ENCODE measurements around the gene PRKAG2. TPM values are rescaled to one million over a fixed set of nuclear protein-coding genes. Genes with fewer than 3 reads are reported as not detected.

PRKAG2 gene
- total RNA-seq, 1 donor from 2014 or later = 130 TPM

DNA sequence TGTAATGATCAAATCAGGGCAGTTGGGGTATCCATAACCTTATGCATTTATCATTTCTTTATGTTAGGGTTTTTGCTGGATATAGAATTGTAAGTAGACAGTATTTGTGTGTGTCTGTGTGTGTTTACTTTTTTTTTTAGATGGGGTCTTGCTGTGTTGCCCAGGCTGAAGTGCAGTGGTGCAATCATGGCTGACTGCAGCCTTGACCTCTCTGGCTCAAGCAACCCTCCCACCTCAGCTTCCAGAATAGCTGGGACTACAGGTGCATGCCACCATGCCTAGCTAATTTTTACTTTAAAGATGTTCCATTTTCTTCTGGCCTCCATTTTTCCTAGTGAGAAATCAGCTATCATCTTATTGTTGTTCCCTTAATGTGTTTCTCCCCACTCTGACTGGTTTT lies 347.1 kb downstream of the PRKAG2 start:
- no peak overlapping the region for H3K27ac ChIP-seq (replicated peaks)
- no peaks in the 10 kb centered on the region for H3K4me1 ChIP-seq
- H3K36me3 ChIP-seq = no peaks in the 10 kb centered on the region
- H3K27me3 ChIP-seq (ENCODE audit: low read depth) = no peaks in the 10 kb centered on the region
- no peak for DNase-seq
- peaks cover 19% of the 10 kb centered on the region for H3K9me3 ChIP-seq (replicated peaks)
- intact Hi-C loops (cut with micrococcal nuclease) = no loop called here
- TF ChIP-seq, protein P1, sequence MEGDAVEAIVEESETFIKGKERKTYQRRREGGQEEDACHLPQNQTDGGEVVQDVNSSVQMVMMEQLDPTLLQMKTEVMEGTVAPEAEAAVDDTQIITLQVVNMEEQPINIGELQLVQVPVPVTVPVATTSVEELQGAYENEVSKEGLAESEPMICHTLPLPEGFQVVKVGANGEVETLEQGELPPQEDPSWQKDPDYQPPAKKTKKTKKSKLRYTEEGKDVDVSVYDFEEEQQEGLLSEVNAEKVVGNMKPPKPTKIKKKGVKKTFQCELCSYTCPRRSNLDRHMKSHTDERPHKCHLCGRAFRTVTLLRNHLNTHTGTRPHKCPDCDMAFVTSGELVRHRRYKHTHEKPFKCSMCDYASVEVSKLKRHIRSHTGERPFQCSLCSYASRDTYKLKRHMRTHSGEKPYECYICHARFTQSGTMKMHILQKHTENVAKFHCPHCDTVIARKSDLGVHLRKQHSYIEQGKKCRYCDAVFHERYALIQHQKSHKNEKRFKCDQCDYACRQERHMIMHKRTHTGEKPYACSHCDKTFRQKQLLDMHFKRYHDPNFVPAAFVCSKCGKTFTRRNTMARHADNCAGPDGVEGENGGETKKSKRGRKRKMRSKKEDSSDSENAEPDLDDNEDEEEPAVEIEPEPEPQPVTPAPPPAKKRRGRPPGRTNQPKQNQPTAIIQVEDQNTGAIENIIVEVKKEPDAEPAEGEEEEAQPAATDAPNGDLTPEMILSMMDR (IDR thresholded peaks at IDR 0.05; ENCODE audit: borderline replicate concordance) = no peak
- H3K4me3 ChIP-seq = no peak overlapping the region

DNA sequence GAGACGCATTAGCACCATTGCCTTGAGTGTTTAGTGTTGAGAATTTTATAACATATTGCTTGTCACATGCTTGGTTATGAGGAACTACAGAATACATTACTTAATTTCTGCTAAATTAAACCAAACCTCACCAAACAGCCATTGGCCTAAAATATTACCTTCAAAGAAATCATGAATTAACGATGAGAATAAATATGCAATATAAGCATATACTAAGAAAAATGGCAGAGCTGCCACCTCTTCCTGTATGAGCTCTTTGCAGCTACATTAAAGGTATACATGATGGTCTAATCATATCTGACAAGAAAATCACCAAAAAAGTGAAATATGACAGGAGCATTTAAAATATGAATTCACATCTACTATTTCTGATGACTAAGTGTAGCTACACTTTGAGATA lies 352.1 kb downstream of the PRKAG2 start:
- intact Hi-C loops (cut with micrococcal nuclease) = loop anchor here (5.0 kb wide), 1 partner anchor 63 kb away; no protein-coding TSS in a partner anchor
- TF ChIP-seq, protein P1 (IDR thresholded peaks at IDR 0.05; ENCODE audit: borderline replicate concordance) = no peak

DNA sequence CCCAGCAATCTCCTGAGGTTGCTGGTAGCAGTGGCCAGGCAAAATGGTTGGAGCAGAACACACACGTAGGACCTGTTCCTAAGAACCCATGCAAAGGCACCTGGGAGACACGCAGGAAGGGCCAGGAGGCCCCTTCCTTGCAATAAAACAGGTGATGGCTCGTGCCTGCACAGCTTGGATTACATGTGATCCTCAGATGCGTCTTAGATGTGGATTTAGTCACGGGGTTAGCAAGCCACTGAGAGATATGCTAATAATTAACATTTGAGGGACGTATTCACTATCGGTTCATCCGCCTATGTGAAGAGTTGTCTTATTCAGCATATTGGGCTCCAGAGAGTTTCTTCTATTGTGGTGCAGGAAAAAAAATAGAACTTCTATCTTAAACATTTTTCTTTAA lies 352.6 kb downstream of the PRKAG2 start:
- Histone ChIP-seq H3K27me3 (ENCODE audit: low read depth) (no peaks in the 10 kb centered on the region), H3K4me1 (peaks cover 11% of the 10 kb centered on the region), H3K4me3 (no peak overlapping the region), H3K27ac (replicated peaks) (no peak overlapping the region), H3K36me3 (no peaks in the 10 kb centered on the region), H3K9me3 (replicated peaks) (no peaks in the 10 kb centered on the region)
- no peak for DNase-seq
- TF ChIP-seq, protein P1 (IDR thresholded peaks at IDR 0.05; ENCODE audit: borderline replicate concordance) = no peak
- intact Hi-C loops (cut with micrococcal nuclease) = loop anchor here (5.0 kb wide), 1 partner anchor 62 kb away; no protein-coding TSS in a partner anchor

More for the DNA sequence above, 352.1 kb downstream of the PRKAG2 start:
- Histone ChIP-seq H3K27me3 (ENCODE audit: low read depth) (no peaks in the 10 kb centered on the region), H3K9me3 (replicated peaks) (peaks cover 3% of the 10 kb centered on the region), H3K4me1 (peaks cover 11% of the 10 kb centered on the region), H3K4me3 (no peak overlapping the region), H3K36me3 (no peaks in the 10 kb centered on the region), H3K27ac (replicated peaks) (no peak overlapping the region)
- no peak for DNase-seq

DNA sequence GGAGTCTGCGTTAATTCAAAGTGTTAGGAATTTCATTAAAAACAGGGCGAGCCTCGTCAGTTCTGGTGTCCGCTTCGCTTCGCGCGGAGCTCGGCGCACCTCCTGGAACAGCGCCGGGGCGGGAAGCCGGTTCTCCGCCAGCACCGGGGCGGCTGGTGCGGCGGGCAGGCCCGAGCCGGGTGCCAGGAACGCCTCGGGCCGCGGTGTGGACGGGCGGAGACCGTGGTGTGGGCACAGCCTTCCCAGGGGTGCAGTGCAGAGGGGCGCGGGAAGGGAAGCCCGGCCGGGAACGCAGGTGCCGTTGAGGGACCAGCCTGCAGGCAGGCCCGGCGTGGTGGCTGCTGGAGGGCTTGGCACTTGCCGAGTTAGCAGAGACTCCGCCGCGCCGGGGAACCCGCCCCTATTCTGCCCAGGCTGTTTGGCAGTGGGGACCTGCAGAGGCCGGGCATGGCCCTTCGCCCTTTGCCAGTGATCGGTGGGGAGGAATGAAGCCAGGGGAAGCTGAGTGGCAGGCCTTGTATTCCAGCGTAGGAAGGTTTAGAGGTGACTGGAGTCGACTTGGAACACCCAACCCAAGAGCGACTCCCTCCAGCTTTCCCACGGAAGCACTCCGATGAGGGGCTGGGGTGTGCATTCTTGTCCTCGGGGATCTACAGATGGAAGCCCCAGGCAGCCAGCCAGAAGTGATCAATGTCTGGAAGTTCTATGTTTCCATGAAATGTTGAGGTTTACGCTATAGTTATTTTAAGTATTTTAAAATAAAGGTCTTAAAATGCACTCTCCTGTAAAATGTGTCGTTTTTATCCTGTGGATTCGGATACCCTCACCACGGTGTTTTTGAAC lies 356.3 kb downstream of the PRKAG2 start:
- intact Hi-C loops (cut with micrococcal nuclease) = loop anchor here (5.0 kb wide), 1 partner anchor 58 kb away; no protein-coding TSS in a partner anchor
- Histone ChIP-seq H3K27me3 (ENCODE audit: low read depth) (no peaks in the 10 kb centered on the region), H3K4me1 (peaks cover 44% of the 10 kb centered on the region), H3K27ac (replicated peaks) (peak overlapping the region; percentile 99), H3K4me3 (peak overlapping the region; percentile 77), H3K9me3 (replicated peaks) (no peaks in the 10 kb centered on the region), H3K36me3 (no peaks in the 10 kb centered on the region)
- peak; percentile 49 for DNase-seq
- TF ChIP-seq, protein P1 (IDR thresholded peaks at IDR 0.05; ENCODE audit: borderline replicate concordance) = no peak

DNA sequence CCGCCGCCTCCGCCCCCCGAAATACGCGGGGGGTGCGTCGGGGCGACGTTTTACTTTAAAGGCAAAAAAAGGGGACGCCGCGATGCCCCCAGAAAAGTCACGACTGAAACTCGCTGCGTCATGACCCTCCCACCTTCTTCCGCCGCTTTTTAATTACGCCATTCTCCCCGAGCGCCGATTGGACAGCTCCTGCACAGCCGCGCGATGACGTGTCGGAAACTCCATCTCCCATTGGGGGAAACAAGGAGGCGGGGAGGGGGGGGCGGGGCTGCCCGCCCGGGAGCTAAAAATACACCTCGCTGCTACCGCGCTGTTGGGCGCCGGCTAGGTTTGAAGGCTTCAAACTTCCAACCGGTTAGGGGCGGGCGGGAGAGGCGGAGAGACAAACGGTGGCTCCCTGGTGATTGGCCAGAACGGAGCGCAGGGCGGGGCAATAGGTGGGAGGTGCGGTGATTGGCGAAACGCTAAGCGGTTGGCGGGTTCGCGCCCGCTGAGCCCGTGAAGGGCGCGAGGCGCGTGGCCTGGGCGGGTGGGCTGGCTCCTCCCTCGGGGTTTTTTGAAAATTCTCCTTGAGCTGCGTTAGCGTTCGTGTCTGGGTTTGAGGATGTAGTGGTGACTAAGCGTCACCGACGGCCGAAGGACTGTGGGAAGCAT lies 357.0 kb downstream of the PRKAG2 start, which contains the start of gene RHEB:
TSS of gene RHEB (minus strand) at position 131 of the 654 bp plus-strand sequence. CDS start 384 bp downstream, outside the sequence.
- intact Hi-C loops (cut with micrococcal nuclease) = loop anchor here (5.0 kb wide), 1 partner anchor 58 kb away; no protein-coding TSS in a partner anchor
- no peaks in the 10 kb centered on the region for H3K36me3 ChIP-seq

More for the DNA sequence above, 357.0 kb downstream of the PRKAG2 start, which contains the start of gene RHEB:
- peak within 1 kb of the TSS; percentile 77 for H3K4me3 ChIP-seq
- no peaks in the 10 kb centered on the region for H3K27me3 ChIP-seq (ENCODE audit: low read depth)
- H3K4me1 ChIP-seq = peaks cover 47% of the 10 kb centered on the region
- peak within 1 kb of the TSS; percentile 99 for H3K27ac ChIP-seq (replicated peaks)
- DNase-seq = peak; percentile 99
- TF ChIP-seq, protein P1 (IDR thresholded peaks at IDR 0.05; ENCODE audit: borderline replicate concordance) = no peak
- no peaks in the 10 kb centered on the region for H3K9me3 ChIP-seq (replicated peaks)
